Lower leg skin (tissue), 4 donors: ENCODE measurements around the gene ATP11B. TPM values are rescaled to one million over a fixed set of nuclear protein-coding genes. Genes with fewer than 3 reads are reported as not detected.

ENCODE experiments used
- DNase-seq, 2 donors: peaks; one replicate each; pipeline ENCODE4 v3.0.0-alpha.2; 2019; ENCODE audit warnings: low spot score in 2 of 2
- H3K4me3 ChIP-seq: fragments of 200-600 bp; sonication (generic); 2 replicates; pipeline ENCODE4 v1.5.1; 2017; ENCODE audit warnings: mild to moderate bottlenecking, low read depth; ENCODE audit not compliant: poor library complexity, severe bottlenecking
- POLR2A ChIP-seq, 2 donors: fragments of 450-650 bp; IDR thresholded peaks; one replicate each; pipeline ENCODE4 v1.6.1; 2016 to 2017; ENCODE audit warnings: antibody characterized with exemption in 2 of 2, mild to moderate bottlenecking in 1 of 2, moderate library complexity in 1 of 2
- WGBS, 2 donors: methylation state at CpG; one replicate each; pipeline ENCODE4 v1.1.5; 2018; 5-methylcytosine and 5-hydroxymethylcytosine counted together
- intact Hi-C: fragments of 100-400 bp; cut with DNase I; formaldehyde crosslinking; loops from one replicate; pipeline ENCODE4 v1.15.0; 2023; ENCODE audit warnings: low total_unique reads
- total RNA-seq, 4 donors: library from RNA; depleted of rRNA; stranded (reverse); fragments of >200 nt; gene quantifications; one replicate each; pipeline ENCODE4 v1.1.0, GENCODE V29; 2016
- TF ChIP-seq, protein P1 (sequence below), 3 donors: fragments of 450-650 bp; IDR thresholded peaks; one replicate each; pipeline ENCODE4 v1.5.1; 2016; ENCODE audit warnings: antibody characterized with exemption in 3 of 3, mild to moderate bottlenecking in 3 of 3, moderate library complexity in 2 of 3

ATP11B gene
- total RNA-seq, 4 donors from 2014 or later, result 109 to 148 (median 116) TPM

DNA sequence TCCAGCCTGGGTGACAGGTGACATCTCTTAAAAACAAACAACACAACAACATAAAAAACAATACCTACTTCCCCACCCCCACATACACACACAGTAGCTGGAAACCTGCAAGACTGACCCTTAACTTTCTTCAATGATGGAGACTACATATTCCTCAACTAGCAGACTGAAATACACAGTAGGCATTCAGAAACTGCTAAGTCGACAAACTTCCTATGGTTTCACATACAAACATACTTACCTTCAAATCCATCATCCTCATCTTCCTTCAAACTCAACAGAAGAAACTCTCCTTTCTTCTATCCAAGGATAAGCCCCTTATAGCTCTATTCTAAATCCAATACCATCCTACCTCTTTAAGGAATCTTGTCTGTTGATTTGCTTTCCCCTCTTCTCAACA is 156.4 kb downstream of the ATP11B start:
- no peak for TF ChIP-seq POLR2A (IDR thresholded peaks at IDR 0.05)
- TF ChIP-seq, protein P1, sequence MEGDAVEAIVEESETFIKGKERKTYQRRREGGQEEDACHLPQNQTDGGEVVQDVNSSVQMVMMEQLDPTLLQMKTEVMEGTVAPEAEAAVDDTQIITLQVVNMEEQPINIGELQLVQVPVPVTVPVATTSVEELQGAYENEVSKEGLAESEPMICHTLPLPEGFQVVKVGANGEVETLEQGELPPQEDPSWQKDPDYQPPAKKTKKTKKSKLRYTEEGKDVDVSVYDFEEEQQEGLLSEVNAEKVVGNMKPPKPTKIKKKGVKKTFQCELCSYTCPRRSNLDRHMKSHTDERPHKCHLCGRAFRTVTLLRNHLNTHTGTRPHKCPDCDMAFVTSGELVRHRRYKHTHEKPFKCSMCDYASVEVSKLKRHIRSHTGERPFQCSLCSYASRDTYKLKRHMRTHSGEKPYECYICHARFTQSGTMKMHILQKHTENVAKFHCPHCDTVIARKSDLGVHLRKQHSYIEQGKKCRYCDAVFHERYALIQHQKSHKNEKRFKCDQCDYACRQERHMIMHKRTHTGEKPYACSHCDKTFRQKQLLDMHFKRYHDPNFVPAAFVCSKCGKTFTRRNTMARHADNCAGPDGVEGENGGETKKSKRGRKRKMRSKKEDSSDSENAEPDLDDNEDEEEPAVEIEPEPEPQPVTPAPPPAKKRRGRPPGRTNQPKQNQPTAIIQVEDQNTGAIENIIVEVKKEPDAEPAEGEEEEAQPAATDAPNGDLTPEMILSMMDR (IDR thresholded peaks at IDR 0.05), result no peak
- DNase-seq, result no peak
- intact Hi-C loops, result no loop called here
- H3K4me3 ChIP-seq, result no peak overlapping the region
- WGBS, 2 donors, result 94 to 100% methylated on average over 1 of the region's 1 CpG

DNA sequence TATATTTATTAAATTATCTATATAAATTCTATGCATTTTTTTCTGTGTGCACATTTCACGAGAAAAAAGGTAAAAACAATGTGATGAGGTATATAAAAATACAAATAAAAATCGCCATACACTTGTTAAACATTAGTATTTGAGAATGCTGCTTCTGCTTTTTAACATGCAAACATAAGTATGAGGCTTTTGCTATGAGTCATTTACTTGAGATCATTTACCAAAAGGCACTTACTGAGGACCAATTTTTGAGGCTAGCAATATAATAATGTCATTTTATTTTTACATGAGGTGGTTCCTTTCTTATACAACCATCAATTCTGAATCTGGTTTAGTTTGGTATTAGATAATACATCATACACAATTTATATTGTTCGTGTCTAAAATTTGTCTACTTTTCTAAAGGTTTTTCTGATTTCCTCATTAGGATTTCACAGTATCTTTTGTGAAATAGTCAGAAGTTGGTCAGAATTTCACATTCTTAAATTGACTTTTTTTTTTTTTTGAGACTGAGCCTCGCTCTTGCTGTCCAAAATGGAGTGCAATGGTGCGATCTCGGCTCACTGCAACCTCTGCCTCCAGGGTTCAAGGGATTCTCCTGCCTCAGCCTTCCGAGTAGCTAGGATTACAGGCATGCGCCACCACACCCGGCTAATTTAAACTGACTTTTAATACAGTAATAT is 161.4 kb downstream of the ATP11B start:
- 89 to 92% methylated on average over 9 of the region's 9 CpGs for WGBS, 2 donors
- intact Hi-C loops, result no loop called here
- TF ChIP-seq, protein P1 (IDR thresholded peaks at IDR 0.05), result no peak
- no peak for TF ChIP-seq POLR2A (IDR thresholded peaks at IDR 0.05)
- no peak overlapping the region for H3K4me3 ChIP-seq
- DNase-seq, result no peak

DNA sequence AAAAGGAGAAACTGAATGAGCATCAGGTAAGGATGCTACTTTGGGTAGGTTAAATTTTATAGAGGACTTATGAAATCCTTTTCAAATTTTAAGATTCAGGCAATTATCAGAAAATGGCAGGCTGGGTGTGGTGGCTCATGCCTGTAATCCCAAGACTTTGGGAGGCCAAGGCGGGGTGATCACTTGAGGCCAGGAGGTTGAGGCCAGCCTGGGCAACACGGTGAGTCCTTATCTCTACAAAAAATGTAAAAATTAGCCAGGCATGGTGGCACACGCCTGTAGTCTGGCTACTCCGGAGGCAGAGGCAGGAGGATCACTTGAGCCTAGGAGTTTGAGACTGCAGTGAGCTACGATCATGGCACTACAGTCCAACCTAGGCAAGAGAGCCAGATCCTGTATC is 163.9 kb downstream of the ATP11B start:
- intact Hi-C loops, result no loop called here
- DNase-seq, result no peak
- 94 to 96% methylated on average over 5 of the region's 5 CpGs for WGBS, 2 donors
- no peak for TF ChIP-seq POLR2A (IDR thresholded peaks at IDR 0.05)
- TF ChIP-seq, protein P1 (IDR thresholded peaks at IDR 0.05), result no peak
- H3K4me3 ChIP-seq, result no peak overlapping the region

DNA sequence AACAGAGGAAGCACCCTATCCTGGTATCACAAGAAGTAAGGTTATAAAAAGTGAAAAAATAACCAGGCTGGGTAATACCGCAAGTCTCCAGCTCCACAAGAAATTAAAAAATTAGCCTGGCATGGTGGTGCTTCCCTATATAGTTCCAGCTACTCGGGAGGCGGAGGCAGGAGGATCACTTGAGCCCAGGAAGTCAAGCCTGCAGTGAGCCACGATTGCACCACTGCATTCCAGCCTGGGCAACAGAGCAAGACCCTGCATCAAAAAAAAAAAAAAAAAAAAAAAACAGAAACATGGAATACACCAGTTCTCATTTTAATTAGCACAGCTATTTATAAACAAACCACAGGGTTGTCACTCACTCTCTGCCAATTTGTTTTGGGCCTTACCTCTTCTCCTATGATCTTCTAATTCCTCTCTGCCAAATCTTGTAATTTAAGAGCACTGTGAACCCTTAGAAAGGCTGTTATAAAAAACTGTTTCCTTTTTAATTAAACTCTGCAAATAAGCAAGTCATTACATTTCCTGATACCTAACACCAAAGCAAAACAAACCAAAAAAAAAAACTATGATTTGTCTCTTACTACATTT is 164.5 kb downstream of the ATP11B start:
- TF ChIP-seq, protein P1 (IDR thresholded peaks at IDR 0.05), result no peak
- no peak for TF ChIP-seq POLR2A (IDR thresholded peaks at IDR 0.05)

DNA sequence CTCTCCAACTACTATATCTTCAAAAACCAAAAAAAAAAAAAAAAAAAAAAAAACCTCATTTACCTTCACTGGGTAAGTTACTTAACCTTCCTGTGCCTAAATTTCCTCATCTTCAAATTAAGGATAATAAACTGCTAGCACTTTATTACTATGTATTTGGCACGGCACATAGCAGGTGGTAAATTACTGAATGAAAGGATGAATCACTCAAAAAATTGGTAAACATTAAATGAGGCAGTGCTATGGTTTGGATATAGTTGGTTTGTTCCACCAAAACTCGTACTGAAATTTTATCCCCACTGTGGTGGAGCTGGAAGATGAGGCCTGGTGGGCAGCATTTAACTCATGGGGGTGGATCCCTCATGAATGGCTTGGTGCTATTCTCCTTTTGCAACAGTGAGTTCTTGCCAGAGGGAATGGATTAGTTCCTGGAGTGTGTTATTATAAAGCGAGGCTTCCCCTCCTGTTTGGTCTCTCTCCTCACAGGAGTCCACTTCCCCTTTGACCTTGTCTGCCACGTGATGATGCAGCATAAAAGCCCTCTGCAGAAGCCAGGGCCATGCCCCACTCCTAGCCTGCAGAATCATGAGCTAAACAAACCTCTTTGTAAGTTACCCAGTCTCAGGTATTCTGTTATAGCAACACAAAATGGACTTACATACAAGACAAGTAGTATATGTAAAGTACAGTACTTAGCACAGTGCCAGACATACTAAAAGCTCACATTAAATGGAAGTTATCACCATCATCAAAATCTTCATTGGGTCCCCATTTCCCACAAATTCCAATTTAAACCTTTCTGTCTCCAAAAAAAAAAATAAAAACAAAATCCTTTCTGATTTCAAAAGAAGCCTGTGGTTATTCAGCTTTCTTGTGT is 166.4 kb downstream of the ATP11B start:
- H3K4me3 ChIP-seq, result no peak overlapping the region
- WGBS, 2 donors, result 55 to 59% methylated on average over 4 of the region's 4 CpGs
- no peak for TF ChIP-seq POLR2A (IDR thresholded peaks at IDR 0.05)
- TF ChIP-seq, protein P1 (IDR thresholded peaks at IDR 0.05), result no peak
- DNase-seq, result no peak
- intact Hi-C loops, result no loop called here

More for the DNA sequence above, 164.5 kb downstream of the ATP11B start:
- 94 to 96% methylated on average over 4 of the region's 4 CpGs for WGBS, 2 donors
- intact Hi-C loops, result no loop called here
- no peak overlapping the region for H3K4me3 ChIP-seq
- no peak for DNase-seq
